GM18505 (cell line): ENCODE measurements around the gene EN2.
A peak's percentile ranks its signal among the peaks of the same experiment; 100 is the strongest.

Experiments used
- ATAC-seq: cut with Tn5 transposase; IDR thresholded peaks from one replicate; pipeline ENCODE4 v1.9.1; 2021; ENCODE audit not compliant: unreplicated experiment
- POLR2A ChIP-seq: IDR thresholded peaks from 4 replicates; pipeline ENCODE4 v1.6.1; 2011; ENCODE audit warnings: borderline replicate concordance; ENCODE audit not compliant: insufficient read depth, insufficient read length; ENCODE audit errors: extremely low read depth

EN2 gene

DNA sequence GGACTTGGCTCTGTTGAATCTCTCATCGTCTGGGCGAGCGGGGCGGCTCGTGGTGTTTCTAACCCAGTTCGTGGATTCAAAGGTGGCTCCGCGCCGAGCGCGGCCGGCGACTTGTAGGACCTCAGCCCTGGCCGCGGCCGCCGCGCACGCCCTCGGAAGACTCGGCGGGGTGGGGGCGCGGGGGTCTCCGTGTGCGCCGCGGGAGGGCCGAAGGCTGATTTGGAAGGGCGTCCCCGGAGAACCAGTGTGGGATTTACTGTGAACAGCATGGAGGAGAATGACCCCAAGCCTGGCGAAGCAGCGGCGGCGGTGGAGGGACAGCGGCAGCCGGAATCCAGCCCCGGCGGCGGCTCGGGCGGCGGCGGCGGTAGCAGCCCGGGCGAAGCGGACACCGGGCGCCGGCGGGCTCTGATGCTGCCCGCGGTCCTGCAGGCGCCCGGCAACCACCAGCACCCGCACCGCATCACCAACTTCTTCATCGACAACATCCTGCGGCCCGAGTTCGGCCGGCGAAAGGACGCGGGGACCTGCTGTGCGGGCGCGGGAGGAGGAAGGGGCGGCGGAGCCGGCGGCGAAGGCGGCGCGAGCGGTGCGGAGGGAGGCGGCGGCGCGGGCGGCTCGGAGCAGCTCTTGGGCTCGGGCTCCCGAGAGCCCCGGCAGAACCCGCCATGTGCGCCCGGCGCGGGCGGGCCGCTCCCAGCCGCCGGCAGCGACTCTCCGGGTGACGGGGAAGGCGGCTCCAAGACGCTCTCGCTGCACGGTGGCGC lies at the start of gene EN2:
Gene EN2, plus strand, starts transcription at position 19 of the 767 bp plus-strand sequence. Its CDS starts 249 bp downstream, at position 268.
- TF ChIP-seq POLR2A, result no peak
- no peak for ATAC-seq

DNA sequence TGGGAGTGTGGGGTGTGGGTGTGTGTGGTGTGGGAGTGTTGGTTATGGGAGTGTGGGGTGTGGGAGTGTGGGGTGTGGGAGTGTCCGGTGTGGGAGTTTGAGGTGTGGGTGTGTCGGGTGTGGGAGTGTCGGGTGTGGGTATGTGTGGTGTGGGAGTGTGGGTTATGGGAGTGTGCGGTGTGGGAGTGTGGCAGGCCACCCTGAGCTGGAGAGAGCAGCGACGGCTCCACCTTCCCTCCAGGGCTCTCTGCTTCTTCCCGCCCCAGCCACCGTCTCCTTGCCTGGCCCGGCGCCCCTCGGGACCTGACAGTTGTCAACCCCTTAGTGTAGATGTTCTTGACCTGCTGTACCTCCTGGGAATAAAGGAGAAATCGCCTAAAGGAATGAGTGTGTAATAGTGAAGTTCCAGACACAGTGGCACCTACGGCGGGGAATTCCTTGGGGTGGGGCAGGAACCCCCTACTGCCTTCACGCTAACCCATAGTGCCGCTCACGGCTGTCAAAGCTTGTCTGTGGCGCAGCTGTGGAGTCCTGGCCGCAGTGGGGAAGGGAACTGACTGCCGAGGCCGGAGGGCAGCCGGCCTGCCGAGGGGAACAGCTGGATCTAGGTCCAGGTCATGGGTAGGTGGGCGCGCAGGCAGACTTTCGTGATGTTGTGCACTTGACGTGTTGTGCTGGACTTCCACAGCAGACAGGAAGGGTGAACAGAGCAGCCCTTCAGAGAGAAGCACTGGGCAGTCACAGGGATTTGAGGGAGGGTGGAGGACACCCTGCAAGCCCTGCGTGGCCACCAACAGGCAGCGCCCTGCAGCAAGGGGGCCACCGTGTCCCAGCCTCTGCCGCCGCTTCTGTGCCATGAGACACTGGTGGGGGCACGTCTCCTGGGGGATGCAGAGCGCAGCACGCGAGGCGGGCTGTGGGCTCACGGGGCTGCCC lies 49.0 kb upstream of the EN2 start:
- TF ChIP-seq POLR2A, result no peak

DNA sequence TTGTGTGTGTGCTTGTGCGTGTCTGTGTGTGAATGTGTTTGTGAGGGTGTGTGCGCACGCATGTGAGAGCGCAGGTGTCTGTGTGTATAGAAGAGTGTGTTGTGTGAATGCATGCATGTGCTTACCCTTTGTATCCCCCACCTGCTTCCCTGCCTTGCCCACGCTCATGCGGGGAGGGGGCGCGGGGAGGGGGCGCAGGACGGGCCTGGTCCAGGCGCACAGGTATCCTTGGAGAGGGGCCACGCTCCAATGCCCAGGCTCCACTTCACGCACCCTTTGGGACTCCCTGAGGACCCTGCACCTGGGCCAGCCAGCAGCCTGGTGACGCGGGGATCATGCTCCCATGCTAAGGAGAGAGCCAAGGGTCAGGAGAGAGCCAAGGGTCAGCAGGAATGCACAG lies 47.9 kb upstream of the EN2 start:
- no peak for ATAC-seq
- TF ChIP-seq POLR2A, result no peak

More for the DNA sequence above, 49.0 kb upstream of the EN2 start:
- ATAC-seq, result no peak

DNA sequence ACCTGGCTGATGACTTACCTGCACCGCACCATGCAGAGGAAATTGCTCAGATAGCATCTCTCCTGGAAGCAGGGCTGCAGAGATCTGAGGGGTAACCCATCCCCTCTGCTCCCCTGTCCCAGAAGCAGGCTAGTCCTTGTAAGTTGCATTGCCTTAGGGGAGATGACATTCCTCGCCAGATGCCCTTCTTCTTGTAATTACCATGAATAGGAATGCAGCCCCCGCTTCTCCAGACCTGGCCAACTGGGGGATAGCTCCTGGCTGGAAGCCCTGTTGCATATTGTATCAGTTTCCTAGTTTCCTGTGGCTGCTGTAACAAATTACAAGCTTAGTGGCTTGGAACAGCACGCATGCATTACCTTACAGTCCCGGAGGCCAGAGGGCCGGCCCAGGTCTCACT lies 47.5 kb upstream of the EN2 start:
- no peak for ATAC-seq
- no peak for TF ChIP-seq POLR2A

DNA sequence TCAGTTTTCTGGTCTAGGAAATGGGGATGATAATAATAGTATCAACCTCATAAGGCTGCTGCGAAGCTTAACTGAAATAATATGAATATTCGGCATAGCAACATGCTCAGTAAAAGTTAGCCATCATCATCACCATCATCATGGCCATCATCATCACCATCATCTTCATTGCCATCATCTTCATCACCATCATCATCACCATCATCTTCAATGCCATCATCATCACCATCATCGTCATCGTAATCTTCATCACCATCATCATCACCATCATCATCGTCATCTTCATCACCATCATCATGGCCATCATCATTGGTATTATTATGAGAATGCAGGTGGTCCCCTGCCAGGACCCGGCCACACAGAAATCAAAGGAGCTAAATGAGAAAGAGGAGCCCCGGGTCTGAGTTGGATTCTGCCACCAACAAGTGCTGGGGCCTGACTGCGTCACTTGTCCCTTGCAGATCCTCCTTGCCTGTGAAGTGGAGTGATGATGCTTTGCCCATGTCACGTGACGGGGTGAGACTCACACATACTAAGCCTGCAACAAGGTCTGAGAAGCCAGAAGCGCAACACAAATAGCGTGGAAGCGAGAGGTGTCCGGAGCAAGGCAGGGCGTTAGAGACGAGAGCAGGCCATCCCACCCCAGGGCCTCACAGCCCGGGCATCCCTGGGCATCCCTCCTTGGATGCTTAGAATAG lies 46.1 kb upstream of the EN2 start:
- no peak for ATAC-seq
- TF ChIP-seq POLR2A, result no peak

DNA sequence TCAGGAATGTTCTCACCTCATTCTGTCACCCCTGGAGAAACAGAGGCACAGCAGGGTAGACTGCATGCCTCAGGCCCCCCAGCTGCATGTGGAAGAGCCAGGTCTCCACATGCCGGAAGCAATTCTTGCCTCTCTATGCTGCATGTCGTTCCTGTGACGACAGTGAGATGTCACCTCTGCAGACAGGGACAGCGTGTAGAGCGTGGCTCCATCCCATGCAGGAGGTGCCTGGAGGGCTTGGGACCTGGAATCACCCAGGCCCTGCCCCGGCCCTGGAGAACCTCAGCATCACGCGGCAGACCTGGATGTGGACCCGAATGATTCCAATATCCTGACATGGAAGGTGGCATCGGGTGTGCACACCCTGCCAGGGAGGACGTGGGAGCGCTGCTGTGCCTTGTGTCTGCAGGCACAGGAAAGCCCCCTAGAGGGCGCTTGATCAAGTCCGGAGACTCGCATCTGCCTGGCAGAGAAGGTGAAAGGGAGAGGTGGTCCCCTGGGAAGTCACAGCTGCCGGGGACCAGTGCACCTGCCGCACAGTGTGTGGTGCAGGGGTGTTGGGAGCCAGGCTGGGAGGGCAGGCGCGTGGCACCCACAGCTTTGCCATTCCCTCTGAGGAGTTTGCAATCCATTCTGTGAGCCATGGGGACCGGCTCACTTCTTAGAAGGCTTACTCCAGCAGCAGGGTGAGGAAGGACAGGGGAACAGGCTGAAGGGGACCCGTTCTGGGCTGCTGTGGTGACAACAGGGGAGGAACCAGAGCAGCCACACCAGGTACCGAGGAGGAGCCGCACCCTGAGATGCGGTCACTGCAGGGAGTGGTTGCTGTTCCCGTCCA lies 45.3 kb upstream of the EN2 start:
- no peak for TF ChIP-seq POLR2A
- ATAC-seq, result peak; percentile 85

DNA sequence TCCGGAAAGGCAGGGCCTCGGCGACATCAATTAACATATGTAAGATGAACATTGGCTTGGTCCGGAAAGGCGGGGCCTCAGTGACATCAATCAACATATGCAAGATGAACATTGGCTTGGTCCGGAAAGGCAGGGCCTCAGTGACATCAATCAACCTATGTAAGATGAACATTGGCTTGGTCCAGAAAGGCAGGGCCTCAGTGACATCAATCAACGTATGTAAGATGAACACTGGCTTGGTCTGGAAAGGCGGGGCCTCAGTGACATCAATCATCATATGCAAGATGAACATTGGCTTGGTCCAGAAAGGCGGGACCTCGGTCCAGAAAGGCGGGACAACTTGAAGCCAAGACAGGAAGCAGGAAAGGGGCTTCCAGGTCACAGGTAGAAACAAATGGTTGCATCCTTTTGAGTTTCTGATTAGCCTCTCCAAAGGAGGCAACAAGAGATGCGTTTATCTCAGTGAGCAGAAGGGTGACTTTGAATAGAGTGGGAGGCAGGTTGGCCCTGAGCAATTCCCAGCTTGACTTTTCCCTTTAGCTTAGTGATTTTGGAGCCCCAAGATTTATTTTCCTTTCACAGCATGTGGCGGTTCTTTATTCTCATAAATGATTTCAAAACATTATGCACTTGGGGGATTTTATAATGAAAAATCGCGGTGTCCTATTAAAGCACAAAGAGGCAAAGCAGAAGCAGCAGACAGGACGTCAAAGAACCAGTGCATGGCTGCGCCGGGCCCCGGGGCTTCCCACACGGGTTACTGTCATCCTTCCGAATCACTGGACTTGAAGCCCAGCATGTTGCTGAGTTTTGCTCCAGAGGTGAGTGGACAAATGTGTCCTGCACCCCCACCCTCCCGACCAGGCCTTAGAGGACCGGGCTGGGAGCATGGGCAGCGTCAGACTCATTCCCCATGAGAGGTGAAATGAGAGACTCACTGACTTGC lies 43.1 kb upstream of the EN2 start:
- TF ChIP-seq POLR2A, result no peak
- no peak for ATAC-seq

DNA sequence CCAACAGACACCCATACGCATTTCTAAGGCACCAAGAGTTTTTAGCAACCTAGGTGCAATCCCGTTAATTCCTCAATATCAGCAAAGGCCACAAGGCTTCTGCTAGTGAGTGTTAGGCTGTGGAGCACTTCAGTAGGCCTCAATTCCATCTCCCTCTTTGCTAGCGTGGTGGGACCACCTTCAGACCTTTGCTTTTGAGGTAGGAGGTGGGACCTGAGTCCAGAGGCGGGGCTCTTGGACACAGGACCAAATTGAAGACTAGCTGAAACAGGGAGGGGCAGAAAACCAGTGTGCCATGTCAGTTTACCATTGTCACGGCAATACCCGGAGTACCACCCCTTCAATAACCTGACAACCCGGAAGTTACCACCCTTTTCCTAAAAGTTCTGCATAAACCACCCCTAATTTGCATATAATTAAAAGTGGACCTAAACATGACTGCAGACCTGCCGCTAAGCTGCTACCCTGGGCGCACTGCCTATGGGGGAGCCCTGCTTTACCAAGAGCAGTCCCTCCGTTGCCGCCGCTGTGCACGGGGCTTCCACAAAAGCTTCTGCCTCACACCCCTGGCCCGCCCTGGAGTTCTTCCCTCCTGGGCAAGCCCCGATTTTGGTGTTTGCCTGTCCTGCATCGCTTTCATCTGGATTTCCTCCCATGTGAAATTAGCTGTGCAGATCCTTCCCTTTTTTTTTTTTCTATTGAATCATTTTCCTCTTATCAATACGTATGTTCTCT lies 41.1 kb upstream of the EN2 start:
- no peak for TF ChIP-seq POLR2A
- no peak for ATAC-seq

DNA sequence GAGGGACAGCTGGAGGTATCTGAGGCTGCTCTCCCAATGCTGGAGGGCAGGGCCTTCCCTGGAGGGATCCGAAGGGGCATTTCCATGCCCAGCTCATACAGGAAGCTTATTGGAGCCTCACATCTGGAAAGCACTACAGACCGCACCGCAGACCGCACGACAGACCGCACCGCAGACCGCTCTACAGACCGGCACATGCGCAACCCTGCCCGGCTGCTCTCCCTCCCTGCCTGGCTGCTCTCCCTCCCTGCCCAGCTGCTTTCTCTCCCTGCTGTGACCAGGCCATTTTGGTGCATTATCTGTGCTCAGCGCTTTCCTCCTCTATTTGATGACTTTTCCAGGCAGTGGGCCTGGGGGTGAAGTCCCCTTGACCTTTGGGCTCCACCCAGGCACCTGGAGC lies 39.6 kb upstream of the EN2 start:
- no peak for TF ChIP-seq POLR2A
- no peak for ATAC-seq

DNA sequence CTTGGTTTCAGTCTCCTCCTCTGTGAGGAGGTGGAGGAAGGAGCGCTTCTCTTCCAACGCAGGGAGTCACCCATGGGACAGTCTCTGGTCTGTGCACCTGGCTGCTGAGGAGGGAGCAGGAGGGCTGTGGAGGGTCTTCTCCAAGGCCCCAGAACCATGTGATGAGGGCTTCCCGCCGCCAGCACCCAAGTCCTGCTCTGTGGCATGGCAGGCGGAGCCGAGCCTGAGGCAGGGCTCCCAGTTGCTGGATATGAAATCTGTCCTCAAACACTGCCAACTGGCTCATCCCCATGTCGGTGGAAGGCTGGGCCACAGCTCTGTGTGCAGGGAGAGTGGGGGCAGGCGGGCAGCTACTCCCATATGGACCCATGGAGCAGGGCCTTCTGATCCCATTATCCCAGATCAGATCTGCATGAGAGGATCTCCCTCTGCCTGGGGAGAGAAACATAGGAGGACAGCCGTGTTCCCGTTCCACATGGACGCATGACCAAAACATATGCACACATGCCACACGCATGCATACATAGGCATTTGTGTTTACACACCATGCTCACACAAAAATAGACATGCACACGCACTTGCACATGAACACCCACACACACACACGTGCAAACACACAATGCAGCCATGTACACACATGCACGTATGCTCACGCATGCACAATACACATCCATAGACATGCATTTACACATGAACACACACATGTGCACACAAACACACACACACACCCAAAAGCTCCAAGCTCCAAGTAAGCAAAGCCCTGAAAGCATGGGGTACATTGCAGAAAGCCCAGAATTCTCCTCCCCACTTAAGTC lies 38.8 kb upstream of the EN2 start:
- TF ChIP-seq POLR2A, result no peak
- ATAC-seq, result no peak

DNA sequence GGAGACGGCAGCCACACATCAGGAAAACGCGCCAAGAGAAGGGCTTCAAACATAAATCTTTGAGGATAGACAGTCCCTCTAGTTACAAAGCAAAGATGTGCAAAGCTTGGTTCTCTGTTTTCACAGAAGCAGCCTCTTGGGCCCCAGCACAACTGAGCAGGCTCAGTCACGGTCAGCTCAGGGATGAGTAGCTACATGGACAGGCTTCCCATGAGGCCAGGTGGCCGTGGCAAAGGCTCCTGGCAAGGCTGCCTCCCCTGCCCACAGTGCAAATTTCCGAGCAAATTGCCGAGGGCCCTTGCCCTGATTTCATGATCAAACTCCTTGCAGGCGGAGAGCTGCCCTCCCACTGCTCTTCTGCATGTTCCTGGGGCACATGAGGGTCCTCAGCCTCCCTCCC lies 37.8 kb upstream of the EN2 start:
- no peak for ATAC-seq
- no peak for TF ChIP-seq POLR2A

DNA sequence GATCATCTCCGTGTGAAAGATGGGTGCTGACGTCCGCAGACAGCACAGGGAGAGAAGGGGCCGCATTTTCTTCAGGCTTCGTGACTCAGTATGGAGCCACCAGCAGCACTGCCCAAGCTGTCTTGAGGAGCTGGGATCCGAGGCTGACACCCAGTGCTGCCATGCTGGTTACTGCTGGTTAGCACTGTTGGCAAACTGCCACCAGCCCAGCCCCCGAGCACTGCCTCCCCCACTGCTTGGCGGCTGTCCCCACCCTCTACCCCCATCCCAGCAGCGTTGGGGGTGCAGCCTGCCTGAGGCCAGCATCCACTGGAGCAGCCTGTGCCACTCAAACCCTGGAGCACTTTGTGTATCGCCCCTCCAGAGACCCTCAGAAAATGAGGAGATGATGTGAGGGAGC lies 35.8 kb upstream of the EN2 start:
- ATAC-seq, result no peak
- no peak for TF ChIP-seq POLR2A
